Right atrium auricular region (tissue), 2 donors: ENCODE measurements around the gene KCNK3. TPM values are rescaled to one million over a fixed set of nuclear protein-coding genes. Genes with fewer than 3 reads are reported as not detected.
"Not testable (repeated sequence)": the region's sequence is repeated elsewhere in the genome, so short reads cannot be mapped to it uniquely, and the experiment has no call there.

Experiments used
- DNase-seq: peaks from one replicate; pipeline ENCODE4 v3.0.0-alpha.2; 2019; ENCODE audit warnings: low spot score
- H3K27ac ChIP-seq, 2 donors: fragments of 200-600 bp; sonication (generic); 1 replicate in 1 of 2; 2 replicates in 1 of 2; pipeline ENCODE4 v1.5.1; 2016 to 2019
- H3K27me3 ChIP-seq, 2 donors: fragments of 200-600 bp; sonication (generic); one replicate each; pipeline versions ENCODE4 v1.5.1 to v1.6.0; 2017 to 2019
- H3K36me3 ChIP-seq: fragments of 200-600 bp; sonication (generic); one replicate; pipeline ENCODE4 v1.5.1; 2016
- H3K4me1 ChIP-seq, 2 donors: fragments of 200-600 bp; sonication (generic); one replicate each; pipeline versions ENCODE4 v1.5.1 to v1.6.0; 2017 to 2019
- H3K4me3 ChIP-seq, 2 donors: fragments of 200-600 bp; sonication (generic); 1 replicate in 1 of 2; 2 replicates in 1 of 2; pipeline ENCODE4 v1.5.1; 2017 to 2019; ENCODE audit warnings: mild to moderate bottlenecking in 1 of 2, moderate library complexity in 1 of 2
- H3K9me3 ChIP-seq, 2 donors: fragments of 200-600 bp; sonication (generic); one replicate each; pipeline ENCODE4 v1.5.1; 2019
- total RNA-seq, 2 donors: library from RNA; depleted of rRNA; stranded (reverse); fragments of >200 nt; gene quantifications; one replicate each; pipeline ENCODE4 v1.1.0, GENCODE V29; 2016
- TF ChIP-seq, protein P1 (sequence below), 2 donors: fragments of 200-600 bp; sonication (generic); IDR thresholded peaks; one replicate each; pipeline ENCODE4 v1.5.1; 2019; ENCODE audit warnings: antibody characterized with exemption in 2 of 2

Gene KCNK3
- total RNA-seq, 2 donors from 2014 or later, result 47.5 to 50.0 TPM

GRCh38 chr2:26657265-26657664 is 35.3 kb upstream of the KCNK3 start:
- DNase-seq, result no peak

DNA sequence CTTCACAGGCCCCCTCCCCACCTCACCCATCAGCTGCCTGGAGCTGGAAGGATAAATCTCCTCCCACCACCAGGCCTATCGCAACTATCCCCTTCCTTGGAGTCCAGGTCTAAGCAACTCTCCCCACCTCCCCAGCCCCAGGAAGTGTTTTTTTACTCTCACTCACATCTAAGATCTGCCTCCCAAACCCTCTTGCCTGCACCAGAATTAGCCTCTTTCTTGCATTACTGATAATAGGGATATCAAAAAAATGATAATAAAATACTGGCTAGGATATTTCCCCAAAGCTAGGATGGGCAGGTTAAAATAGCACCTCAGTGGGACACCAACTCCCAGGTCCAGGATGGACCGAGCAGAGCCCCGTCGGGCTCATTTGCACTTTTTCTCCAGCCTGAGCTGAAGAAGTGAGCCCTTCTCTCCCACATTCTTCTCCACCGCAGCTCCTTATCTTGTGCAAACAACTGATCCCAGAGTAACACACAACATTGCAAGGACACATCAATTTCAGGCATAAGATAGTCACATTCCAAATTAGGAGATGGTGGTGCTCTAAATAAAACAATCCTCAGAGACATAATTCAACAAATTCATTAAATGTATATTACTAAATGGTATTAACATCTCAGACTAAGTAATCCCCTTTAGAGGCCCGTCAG is 33.7 kb upstream of the KCNK3 start:
- Histone ChIP-seq H3K4me3 (no peak overlapping the region), H3K36me3 (no peaks in the 10 kb centered on the region), H3K27ac (no peak overlapping the region), H3K27me3 (no peaks in the 10 kb centered on the region), H3K9me3 (peaks cover 0 to 17% of the 10 kb centered on the region in 2 donors), H3K4me1 (no peaks in the 10 kb centered on the region)
- no peak for DNase-seq
- TF ChIP-seq, protein P1, sequence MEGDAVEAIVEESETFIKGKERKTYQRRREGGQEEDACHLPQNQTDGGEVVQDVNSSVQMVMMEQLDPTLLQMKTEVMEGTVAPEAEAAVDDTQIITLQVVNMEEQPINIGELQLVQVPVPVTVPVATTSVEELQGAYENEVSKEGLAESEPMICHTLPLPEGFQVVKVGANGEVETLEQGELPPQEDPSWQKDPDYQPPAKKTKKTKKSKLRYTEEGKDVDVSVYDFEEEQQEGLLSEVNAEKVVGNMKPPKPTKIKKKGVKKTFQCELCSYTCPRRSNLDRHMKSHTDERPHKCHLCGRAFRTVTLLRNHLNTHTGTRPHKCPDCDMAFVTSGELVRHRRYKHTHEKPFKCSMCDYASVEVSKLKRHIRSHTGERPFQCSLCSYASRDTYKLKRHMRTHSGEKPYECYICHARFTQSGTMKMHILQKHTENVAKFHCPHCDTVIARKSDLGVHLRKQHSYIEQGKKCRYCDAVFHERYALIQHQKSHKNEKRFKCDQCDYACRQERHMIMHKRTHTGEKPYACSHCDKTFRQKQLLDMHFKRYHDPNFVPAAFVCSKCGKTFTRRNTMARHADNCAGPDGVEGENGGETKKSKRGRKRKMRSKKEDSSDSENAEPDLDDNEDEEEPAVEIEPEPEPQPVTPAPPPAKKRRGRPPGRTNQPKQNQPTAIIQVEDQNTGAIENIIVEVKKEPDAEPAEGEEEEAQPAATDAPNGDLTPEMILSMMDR (IDR thresholded peaks at IDR 0.05), result no peak

More at GRCh38 chr2:26657265-26657664, 35.3 kb upstream of the KCNK3 start:
- no peaks in the 10 kb centered on the region for H3K36me3 ChIP-seq
- H3K9me3 ChIP-seq, result peaks cover 0 to 17% of the 10 kb centered on the region in 2 donors
- H3K4me1 ChIP-seq, result no peaks in the 10 kb centered on the region
- TF ChIP-seq, protein P1 (IDR thresholded peaks at IDR 0.05), result no peak
- no peak overlapping the region for H3K4me3 ChIP-seq
- H3K27ac ChIP-seq, result no peak overlapping the region
- no peaks in the 10 kb centered on the region for H3K27me3 ChIP-seq

- no peak for DNase-seq
- no peaks in the 10 kb centered on the region for H3K4me1 ChIP-seq
- TF ChIP-seq, protein P1 (IDR thresholded peaks at IDR 0.05), result no peak
Observed at GRCh38 chr2:26660363-26660962, 32.1 kb upstream of the KCNK3 start.

GRCh38 chr2:26665296-26665695 is 27.2 kb upstream of the KCNK3 start:
- not testable (repeated sequence) for H3K27ac ChIP-seq

More at GRCh38 chr2:26660363-26660962, 32.1 kb upstream of the KCNK3 start:
- Histone ChIP-seq H3K9me3 (peaks cover 0 to 18% of the 10 kb centered on the region in 2 donors), H3K36me3 (no peaks in the 10 kb centered on the region), H3K27ac (no peak overlapping the region), H3K27me3 (no peaks in the 10 kb centered on the region), H3K4me3 (no peak overlapping the region)

GRCh38 chr2:26666671-26667070 is 25.9 kb upstream of the KCNK3 start:
- H3K9me3 ChIP-seq, result peaks cover 0 to 6% of the 10 kb centered on the region in 2 donors
- H3K4me1 ChIP-seq, result no peaks in the 10 kb centered on the region
- no peak for DNase-seq
- TF ChIP-seq, protein P1 (IDR thresholded peaks at IDR 0.05), result no peak
- no peak overlapping the region for H3K27ac ChIP-seq
- H3K4me3 ChIP-seq, result no peak overlapping the region
- H3K36me3 ChIP-seq, result no peaks in the 10 kb centered on the region
- H3K27me3 ChIP-seq, result no peaks in the 10 kb centered on the region

More at GRCh38 chr2:26665296-26665695, 27.2 kb upstream of the KCNK3 start:
- H3K36me3 ChIP-seq, DNase-seq, H3K4me3 ChIP-seq, H3K4me1 ChIP-seq, H3K27me3 ChIP-seq: not testable (repeated sequence)
- peaks cover 0 to 11% of the 10 kb centered on the region in 2 donors for H3K9me3 ChIP-seq

DNA sequence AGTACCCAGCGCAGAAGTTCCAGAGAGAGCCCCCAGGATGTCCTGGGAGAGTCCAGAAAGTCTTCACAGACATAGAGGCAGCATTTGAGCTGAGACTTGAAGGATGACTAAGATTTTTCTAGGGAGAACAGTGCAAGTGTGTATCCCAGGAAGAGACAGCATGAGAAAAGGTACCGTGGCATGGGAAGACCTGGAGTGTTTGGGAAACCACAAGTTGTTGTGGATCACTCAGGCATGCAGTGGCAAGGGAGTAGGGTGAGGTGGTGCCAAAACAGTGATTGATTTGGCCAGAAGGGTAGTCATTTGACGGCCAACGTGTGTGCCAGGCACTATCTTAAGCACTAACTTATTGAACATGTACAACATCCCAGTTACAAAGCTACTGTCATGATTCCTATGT is 24.5 kb upstream of the KCNK3 start:
- DNase-seq, result no peak
- no peaks in the 10 kb centered on the region for H3K27me3 ChIP-seq
- TF ChIP-seq, protein P1 (IDR thresholded peaks at IDR 0.05), result no peak

More for the DNA sequence above, 24.5 kb upstream of the KCNK3 start:
- H3K4me3 ChIP-seq, result no peak overlapping the region
- peaks cover 0 to 6% of the 10 kb centered on the region in 2 donors for H3K9me3 ChIP-seq
- no peaks in the 10 kb centered on the region for H3K4me1 ChIP-seq
- H3K27ac ChIP-seq, result no peak overlapping the region
- H3K36me3 ChIP-seq, result no peaks in the 10 kb centered on the region
